Tibial nerve (tissue), 4 donors: Measurements from ENCODE around the gene KSR2. TPM values are rescaled to one million over a fixed set of nuclear protein-coding genes. Genes with fewer than 3 reads are reported as not detected.

Experiments
- DNase-seq, 2 donors: peaks; one replicate each; pipeline ENCODE4 v3.0.0-alpha.2; 2019; ENCODE audit warnings: low spot score in 2 of 2
- H3K27ac ChIP-seq, 4 donors: fragments of 200-600 bp; sonication (generic) in 3 of 4; one replicate each; pipeline ENCODE4 v1.5.1; 2017 to 2019; ENCODE audit warnings: mild to moderate bottlenecking in 1 of 4
- H3K27me3 ChIP-seq, 2 donors: fragments of 200-600 bp; sonication (generic) in 1 of 2; one replicate each; pipeline versions ENCODE4 v1.5.1 to v1.6.0; 2017 to 2019
- H3K36me3 ChIP-seq, 3 donors: fragments of 200-600 bp; sonication (generic); one replicate each; pipeline ENCODE4 v1.5.1; 2018 to 2019
- H3K4me1 ChIP-seq, 4 donors: fragments of 200-600 bp; sonication (generic) in 3 of 4; one replicate each; pipeline ENCODE4 v1.5.1; 2017 to 2019
- H3K4me3 ChIP-seq, 4 donors: fragments of 200-600 bp; sonication (generic) in 3 of 4; one replicate each; pipeline ENCODE4 v1.5.1; 2017 to 2019; ENCODE audit warnings: mild to moderate bottlenecking in 1 of 4, moderate library complexity in 1 of 4
- H3K9me3 ChIP-seq, 4 donors: fragments of 200-600 bp; sonication (generic) in 3 of 4; one replicate each; pipeline ENCODE4 v1.5.1; 2017 to 2019
- CTCF ChIP-seq, 5 experiments: fragments of 200-600 bp in 3 of 5; fragments of 450-650 bp in 2 of 5; sonication (generic) in 3 of 5; IDR thresholded peaks; one replicate each; pipeline ENCODE4 v1.5.1; 2016 to 2019; ENCODE audit warnings: antibody characterized with exemption in 5 of 5, mild to moderate bottlenecking in 3 of 5, moderate library complexity in 2 of 5
- EP300 ChIP-seq, 2 donors: sonication (generic); formaldehyde crosslinking; IDR thresholded peaks; one replicate each; pipeline ENCODE4 v1.6.1; 2017; ENCODE audit warnings: antibody characterized with exemption in 2 of 2, mild to moderate bottlenecking in 1 of 2
- POLR2A ChIP-seq, 2 donors: fragments of 450-650 bp; IDR thresholded peaks; one replicate each; pipeline ENCODE4 v1.6.1; 2017; ENCODE audit warnings: antibody characterized with exemption in 2 of 2, mild to moderate bottlenecking in 2 of 2, moderate library complexity in 2 of 2
- WGBS, 2 donors: methylation state at CpG; one replicate each; pipeline ENCODE4 v1.1.5; 2018; 5-methylcytosine and 5-hydroxymethylcytosine counted together
- total RNA-seq, 4 donors: library from RNA; depleted of rRNA; stranded (reverse); fragments of >200 nt; gene quantifications; one replicate each; pipeline ENCODE4 v1.1.0, GENCODE V29; 2016

Gene KSR2
- total RNA-seq, 4 donors from 2014 or later: under 0.01 TPM; not detected in 3

- Histone ChIP-seq H3K4me1 (no peaks in the 10 kb centered on the region), H3K27ac (no peak overlapping the region), H3K9me3 (peaks cover 0 to 7% (median 0%) of the 10 kb centered on the region in 4 donors), H3K36me3 (no peaks in the 10 kb centered on the region), H3K4me3 (no peak overlapping the region), H3K27me3 (no peaks in the 10 kb centered on the region)
- 32 to 52% methylated on average over 7 of the region's 7 CpGs for WGBS, 2 donors
- TF ChIP-seq POLR2A (IDR thresholded peaks at IDR 0.05) (no peak), EP300 (IDR thresholded peaks at IDR 0.05) (no peak), CTCF (IDR thresholded peaks at IDR 0.05) (no peak)
- no peak for DNase-seq
These were observed 179.4 kb downstream of the KSR2 start for GRCh38 chr12:117789195-117789912.

GRCh38 chr12:117778656-117779055, 190.1 kb downstream of the KSR2 start:
- no peak overlapping the region for H3K27ac ChIP-seq
- no peak for TF ChIP-seq CTCF (IDR thresholded peaks at IDR 0.05)
- no peak for TF ChIP-seq EP300 (IDR thresholded peaks at IDR 0.05)
- TF ChIP-seq POLR2A (IDR thresholded peaks at IDR 0.05): no peak
- no peaks in the 10 kb centered on the region for H3K4me1 ChIP-seq
- no peaks in the 10 kb centered on the region for H3K27me3 ChIP-seq
- DNase-seq: no peak
- H3K36me3 ChIP-seq: no peaks in the 10 kb centered on the region
- WGBS, 2 donors: 55 to 72% methylated on average over 5 of the region's 5 CpGs
- peaks cover 0 to 6% (median 0%) of the 10 kb centered on the region in 4 donors for H3K9me3 ChIP-seq
- no peak overlapping the region for H3K4me3 ChIP-seq

DNA sequence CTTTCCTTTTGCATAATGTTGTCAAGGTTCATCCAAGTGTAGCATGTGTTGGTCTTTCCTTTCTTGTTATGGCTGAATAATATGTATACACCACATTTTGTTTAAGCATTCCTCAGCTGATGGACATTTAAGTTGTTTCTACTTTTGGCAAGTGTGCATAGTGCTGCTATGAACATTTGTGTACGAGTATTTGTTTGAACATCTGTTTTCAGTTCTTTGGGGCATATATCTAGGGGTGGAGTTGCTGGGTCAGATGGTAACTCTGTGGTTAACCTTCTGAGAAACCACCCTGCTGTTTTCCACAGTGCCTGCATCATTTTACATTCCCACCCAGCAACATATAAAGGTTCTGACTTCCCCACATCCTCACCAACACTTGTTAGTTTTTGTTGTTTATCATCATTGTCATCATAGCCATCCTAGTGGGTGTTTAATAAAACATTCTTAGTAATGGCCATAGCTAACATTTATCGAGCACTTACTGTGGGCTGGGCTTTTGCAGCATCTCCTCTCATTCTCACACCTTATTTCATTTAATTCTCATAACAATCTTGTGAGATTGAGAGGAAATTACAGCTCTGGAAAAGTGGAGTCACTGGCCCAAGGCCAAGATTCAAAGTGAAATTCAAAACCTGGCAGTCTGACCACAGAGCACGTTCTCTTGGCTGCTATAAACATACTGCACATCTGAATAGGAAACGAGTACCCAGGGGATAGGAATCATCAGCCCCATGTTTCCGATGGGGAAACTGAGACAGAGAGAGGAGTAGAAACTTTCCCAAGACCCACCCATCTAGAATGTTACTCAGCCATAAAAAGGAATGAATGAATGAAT, 193.6 kb downstream of the KSR2 start:
- Histone ChIP-seq H3K27me3 (no peaks in the 10 kb centered on the region), H3K27ac (no peak overlapping the region), H3K4me3 (no peak overlapping the region), H3K4me1 (no peaks in the 10 kb centered on the region), H3K9me3 (peaks cover 0 to 6% (median 0%) of the 10 kb centered on the region in 4 donors), H3K36me3 (no peaks in the 10 kb centered on the region)
- TF ChIP-seq CTCF (IDR thresholded peaks at IDR 0.05): no peak
- TF ChIP-seq POLR2A (IDR thresholded peaks at IDR 0.05): no peak
- no peak for TF ChIP-seq EP300 (IDR thresholded peaks at IDR 0.05)
- DNase-seq: no peak
- 50 to 52% methylated on average over 5 of the region's 5 CpGs for WGBS, 2 donors

DNA sequence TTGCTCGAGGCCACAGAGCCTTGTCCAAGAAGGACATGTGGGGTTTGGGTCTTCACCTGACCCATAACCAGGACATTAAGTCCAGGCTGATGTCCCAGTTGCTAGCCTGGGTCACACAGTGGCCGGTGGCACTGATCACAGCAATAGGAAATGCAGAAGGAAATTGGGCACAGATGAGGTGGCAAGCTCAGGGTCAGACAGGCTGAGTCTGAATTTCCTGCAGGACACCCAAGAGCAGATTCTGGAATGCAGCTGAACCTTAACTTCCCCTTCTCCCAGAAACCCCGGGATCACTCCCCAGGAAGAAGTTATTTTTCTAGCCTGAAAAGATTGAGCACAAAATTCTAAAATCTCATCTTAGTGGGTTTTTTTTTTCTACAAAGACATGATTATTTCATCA, 199.9 kb downstream of the KSR2 start:
- H3K36me3 ChIP-seq: no peaks in the 10 kb centered on the region
- H3K27ac ChIP-seq: no peak overlapping the region
- no peaks in the 10 kb centered on the region for H3K4me1 ChIP-seq
- 62 to 82% methylated on average over 3 of the region's 3 CpGs for WGBS, 2 donors
- no peak overlapping the region for H3K4me3 ChIP-seq
- H3K27me3 ChIP-seq: no peaks in the 10 kb centered on the region
- TF ChIP-seq POLR2A (IDR thresholded peaks at IDR 0.05) (no peak), EP300 (IDR thresholded peaks at IDR 0.05) (no peak), CTCF (IDR thresholded peaks at IDR 0.05) (no peak)
- DNase-seq: no peak
- peaks cover 0 to 40% (median 0%) of the 10 kb centered on the region in 4 donors for H3K9me3 ChIP-seq

DNA sequence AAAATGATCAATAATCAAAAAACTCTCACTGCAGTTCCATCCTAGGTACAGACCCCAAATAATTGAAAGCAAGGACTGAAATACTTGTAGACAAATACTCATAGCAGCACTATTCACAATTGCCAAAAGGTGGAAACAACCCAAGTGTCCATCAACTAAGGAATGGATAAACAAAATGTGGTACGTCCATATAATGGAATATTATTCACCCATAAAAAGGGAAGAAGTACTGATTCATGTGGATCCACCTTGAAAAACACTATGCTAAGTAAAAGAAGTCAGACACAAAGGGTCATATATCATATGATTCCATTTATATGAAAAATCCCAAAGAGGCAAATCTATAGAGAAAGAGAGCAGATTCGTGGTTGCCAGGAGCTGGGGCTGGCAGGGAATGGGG, 202.8 kb downstream of the KSR2 start:
- no peak overlapping the region for H3K27ac ChIP-seq
- 41 to 88% methylated on average over 2 of the region's 2 CpGs for WGBS, 2 donors
- TF ChIP-seq CTCF (IDR thresholded peaks at IDR 0.05) (no peak), POLR2A (IDR thresholded peaks at IDR 0.05) (no peak), EP300 (IDR thresholded peaks at IDR 0.05) (no peak)
- DNase-seq: no peak
- H3K4me3 ChIP-seq: no peak overlapping the region
- H3K36me3 ChIP-seq: no peaks in the 10 kb centered on the region
- no peaks in the 10 kb centered on the region for H3K4me1 ChIP-seq
- peaks cover 0 to 47% (median 0%) of the 10 kb centered on the region in 4 donors for H3K9me3 ChIP-seq
- no peaks in the 10 kb centered on the region for H3K27me3 ChIP-seq
